Muscle of back (tissue), 13 donors: Measurements from ENCODE around the gene CNIH2. TPM values are rescaled to one million over a fixed set of nuclear protein-coding genes. Genes with fewer than 3 reads are reported as not detected.
"Not testable (repeated sequence)": the region's sequence is repeated elsewhere in the genome, so short reads cannot be mapped to it uniquely, and the experiment has no call there.

Source experiments
- DNase-seq, 3 donors: peaks; one replicate each; pipeline versions ENCODE4 v3.0.0 to v3.0.0-alpha.2; 2013
- long read RNA-seq, 9 donors: transcript quantifications; one replicate each; lab custom pipeline, GENCODE V29; 2026
- polyA plus RNA-seq, 10 donors: library from polyadenylated mRNA; unstranded; fragments of 120-200 nt; gene quantifications; one replicate each; pipeline ENCODE4 v1.2.1, GENCODE V29; 2013; ENCODE audit not compliant: insufficient read length in 10 of 10

CNIH2 gene
- polyA plus RNA-seq: 1 to 10 TPM; 2.2 to 5.3 (median 3.9) TPM
- long read RNA-seq, donor 1: 0 reads
- long read RNA-seq, donor 2, partial matches to known transcripts: 0 of 2 reads
- long read RNA-seq, donor 2, other reads (novel, unspliced or antisense): 0 of 2 reads
- long read RNA-seq, donor 3: 0 reads
- long read RNA-seq, donor 4, partial matches to known transcripts: 0 of 1 reads
- long read RNA-seq, donor 4, other reads (novel, unspliced or antisense): 0 of 1 reads
- long read RNA-seq, donor 5, partial matches to known transcripts: 0 of 4 reads
- long read RNA-seq, donor 5, other reads (novel, unspliced or antisense): 0 of 4 reads
- long read RNA-seq, donor 6, partial matches to known transcripts: 0 of 1 reads
- long read RNA-seq, donor 6, other reads (novel, unspliced or antisense): 0 of 1 reads
- long read RNA-seq, donor 7, partial matches to known transcripts: 0 of 1 reads
- long read RNA-seq, donor 7, other reads (novel, unspliced or antisense): 0 of 1 reads
- long read RNA-seq, donor 8, partial matches to known transcripts: 0 of 2 reads
- long read RNA-seq, donor 8, other reads (novel, unspliced or antisense): 0 of 2 reads
- long read RNA-seq, donor 9: 0 reads

DNA sequence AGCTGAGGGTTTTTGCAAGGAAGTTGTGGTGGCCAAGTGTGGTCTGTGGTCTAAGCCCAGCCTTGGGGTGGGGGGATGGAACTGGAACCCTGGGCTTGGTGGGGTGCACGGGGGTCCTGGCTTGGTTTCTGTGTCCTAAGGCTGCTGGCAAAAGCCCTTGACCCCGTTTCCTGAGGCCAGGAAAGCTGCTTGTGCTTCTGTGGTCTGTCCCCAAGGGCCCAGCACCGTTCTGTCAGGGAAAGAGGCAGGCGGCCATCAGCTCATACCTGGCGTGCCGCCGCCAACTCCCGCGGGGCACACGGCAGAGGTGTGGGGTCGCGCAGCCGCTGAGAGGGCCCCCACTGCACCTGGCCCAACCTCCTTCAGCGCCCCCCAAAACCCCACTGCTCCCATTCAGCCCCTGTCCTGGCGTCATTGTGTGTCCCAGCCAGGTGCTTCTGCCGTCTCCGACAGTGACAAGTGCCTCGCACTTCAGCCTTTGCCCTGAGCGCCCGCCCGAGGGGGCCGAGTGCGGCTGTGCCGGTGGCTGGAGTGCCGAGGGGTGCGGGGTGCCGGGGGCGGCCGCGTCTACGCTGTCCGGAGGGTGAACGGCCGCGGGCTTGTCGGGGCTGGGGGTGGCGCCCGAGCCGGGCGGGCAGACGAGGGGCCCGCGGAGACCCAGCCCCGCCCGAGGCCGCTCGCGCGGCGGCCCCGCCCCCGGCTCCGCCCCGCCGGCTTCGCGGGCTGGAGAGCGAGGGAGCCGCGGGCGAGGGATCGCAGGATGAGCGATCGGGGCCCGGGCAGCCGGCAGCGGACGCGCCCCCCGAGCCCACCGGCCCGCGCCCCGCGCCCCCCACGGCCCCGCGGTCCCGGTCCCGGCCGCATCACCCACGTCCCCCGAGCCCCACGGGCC lies at the start of gene CNIH2:
Gene CNIH2, plus strand, starts transcription at position 705 of the 892 bp plus-strand sequence. CDS start 282 bp downstream, outside the sequence.
- DNase-seq: peak in 1 of 3 donors; percentile 62

- DNase-seq: no peak
Observed at GRCh38 chr11:66228521-66228920, 49.5 kb upstream of the CNIH2 start.

- DNase-seq: no peak
Observed at GRCh38 chr11:66230156-66230555, 47.8 kb upstream of the CNIH2 start.

- no peak for DNase-seq
Observed at GRCh38 chr11:66230978-66231377, 47.0 kb upstream of the CNIH2 start.

- DNase-seq: no peak
Observed at GRCh38 chr11:66231561-66231960, 46.4 kb upstream of the CNIH2 start.

DNA sequence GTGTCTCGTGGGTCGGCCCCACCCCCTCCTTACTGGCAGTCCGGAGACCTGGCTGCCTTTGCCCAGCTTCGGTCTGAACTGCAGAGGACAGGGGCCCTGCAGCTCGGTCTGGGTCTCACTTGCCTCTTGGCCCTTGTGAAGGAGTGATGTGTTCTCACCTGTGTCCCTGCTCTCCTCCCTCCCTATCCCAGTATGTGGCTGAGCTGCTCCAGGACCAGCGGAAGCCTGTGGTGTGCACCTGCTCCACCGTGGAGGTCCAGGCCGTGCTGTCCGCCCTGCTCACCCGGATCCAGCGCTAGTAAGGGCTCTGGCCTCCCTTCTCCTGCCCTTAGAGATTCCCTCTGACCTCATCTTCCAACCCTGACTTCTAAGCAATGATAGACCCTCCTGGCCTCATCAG lies 45.2 kb upstream of the CNIH2 start:
- no peak for DNase-seq

DNA sequence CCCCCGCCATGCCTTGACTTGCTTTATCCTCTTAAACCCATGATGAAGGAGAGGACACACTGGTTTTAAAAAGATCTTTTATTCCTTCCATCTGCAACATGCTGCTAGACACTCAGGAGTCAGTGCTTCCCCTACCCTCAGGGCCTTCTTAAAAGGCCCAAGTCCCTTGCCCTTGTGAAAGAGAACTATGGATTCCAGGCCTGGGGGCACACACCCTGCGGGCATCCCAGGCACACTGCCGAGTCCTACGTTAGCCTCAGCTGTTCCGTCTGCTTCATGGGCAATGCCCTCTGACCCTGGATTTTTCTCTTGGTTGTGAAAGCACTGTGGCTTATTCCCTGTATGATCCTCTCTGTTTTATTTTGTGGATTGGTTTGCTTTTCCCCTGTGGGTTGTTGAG lies 44.7 kb upstream of the CNIH2 start:
- no peak for DNase-seq

- no peak for DNase-seq
Observed at GRCh38 chr11:66235141-66235540, 42.8 kb upstream of the CNIH2 start.

DNA sequence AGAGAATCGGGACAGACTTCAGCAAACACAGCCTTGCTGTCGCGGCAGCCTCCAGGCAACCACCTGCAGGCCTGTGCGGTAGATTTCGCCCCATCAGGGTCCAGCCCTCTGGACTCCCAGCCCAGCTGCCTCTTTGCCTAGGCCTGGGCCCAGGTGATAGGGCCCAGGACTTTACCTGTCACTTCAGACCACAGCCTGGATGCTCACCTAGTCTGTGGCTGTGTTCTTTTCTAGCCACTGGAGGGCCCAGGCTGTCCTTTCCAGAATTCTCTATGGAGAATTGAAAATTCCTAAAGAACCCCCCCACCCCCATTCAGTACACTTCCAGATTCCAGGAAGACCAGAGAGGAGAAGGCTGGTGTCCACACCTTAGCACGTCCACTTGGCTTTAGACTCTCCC lies 40.1 kb upstream of the CNIH2 start:
- DNase-seq: no peak

DNA sequence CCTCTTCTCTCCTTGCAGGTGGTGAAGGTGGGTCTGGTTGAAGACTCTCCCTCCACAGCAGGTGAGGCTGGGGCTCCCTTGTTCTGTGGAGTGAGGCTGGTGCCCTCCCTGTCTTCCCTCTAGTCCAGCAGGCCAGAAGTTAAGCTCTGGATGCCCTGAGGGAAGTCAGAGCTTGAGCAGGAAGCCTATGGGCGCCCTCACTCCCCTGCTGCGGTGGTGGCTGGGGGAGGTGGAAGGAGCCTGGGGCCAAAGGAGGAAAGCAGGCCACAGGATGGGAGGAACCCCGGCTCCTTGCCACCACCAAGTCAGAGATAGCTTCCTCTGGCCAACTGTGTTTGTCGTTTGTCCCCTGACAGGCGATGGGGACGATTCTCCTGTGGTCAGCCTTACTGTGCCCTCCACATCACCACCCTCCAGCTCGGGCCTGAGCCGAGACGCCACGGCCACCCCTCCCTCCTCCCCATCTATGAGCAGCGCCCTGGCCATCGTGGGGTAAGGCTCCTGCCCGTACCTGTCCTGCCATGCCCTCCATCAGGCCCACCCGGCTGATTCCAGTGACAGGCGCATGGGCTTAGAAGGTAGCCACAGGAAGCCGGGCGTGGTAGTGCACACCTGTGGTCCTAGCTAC lies 39.1 kb upstream of the CNIH2 start:
- no peak for DNase-seq

GRCh38 chr11:66239511-66239910 lies 38.5 kb upstream of the CNIH2 start:
- DNase-seq: no peak

- no peak for DNase-seq
Observed at GRCh38 chr11:66239998-66240780, 37.8 kb upstream of the CNIH2 start.

DNA sequence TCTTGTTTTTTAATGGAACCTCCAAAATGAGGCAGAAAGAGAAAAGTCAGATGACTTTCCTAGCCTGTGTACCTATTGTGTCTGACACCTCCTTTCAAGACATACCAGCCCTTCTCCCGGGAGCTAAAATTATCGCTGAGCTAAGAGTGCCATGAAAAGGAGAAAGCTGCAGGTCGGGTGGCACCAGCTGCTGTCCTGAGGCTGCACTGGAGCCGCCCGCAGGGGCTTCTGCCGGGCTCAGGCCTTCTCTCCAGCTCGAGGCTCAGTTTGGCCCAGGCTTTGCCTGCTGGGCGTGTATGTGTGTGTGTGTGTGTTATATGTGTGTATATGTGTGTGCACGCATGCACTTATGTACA lies 37.2 kb upstream of the CNIH2 start:
- peak in 1 of 3 donors; percentile 27 for DNase-seq

- no peak for DNase-seq
Observed at GRCh38 chr11:66242095-66242765, 35.7 kb upstream of the CNIH2 start.

DNA sequence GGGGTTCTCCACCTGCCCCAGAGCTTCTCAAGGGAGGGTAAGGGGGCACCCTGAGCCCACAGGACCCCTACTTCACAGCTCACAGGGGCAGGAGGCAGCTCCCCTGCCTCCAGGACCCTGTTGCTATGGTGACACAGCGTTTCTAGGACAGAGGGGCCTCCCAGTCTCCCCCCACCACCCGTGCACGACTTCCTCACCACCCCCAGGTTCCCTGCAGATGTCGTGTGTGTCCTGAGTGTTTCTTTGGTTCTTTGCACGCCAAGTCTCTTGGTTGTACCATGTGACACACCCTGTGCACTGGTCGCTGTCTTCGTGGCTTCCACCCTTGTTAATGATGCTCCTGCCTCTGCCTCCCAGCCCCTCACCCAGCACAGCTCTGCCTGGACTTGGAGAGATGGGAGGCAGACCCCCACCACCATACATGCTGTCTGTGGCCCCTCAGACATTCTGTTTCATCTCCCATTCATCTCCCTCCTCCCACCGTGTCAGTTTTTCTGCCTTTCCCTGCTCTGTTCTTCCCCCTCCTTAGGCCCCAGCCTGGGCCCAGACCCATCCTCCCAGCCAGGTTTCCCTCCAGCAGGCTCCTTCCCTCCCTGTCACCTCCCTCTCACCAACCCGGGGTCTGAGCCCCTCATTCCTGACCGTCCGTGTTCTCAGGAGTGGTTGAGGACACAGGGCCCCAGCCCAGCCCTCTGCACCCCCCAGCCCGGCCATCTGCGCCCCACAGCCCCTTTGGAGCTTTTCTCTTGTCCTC lies 34.0 kb upstream of the CNIH2 start:
- peak in 1 of 3 donors; percentile 65 for DNase-seq

- no peak for DNase-seq
Observed at GRCh38 chr11:66247295-66247694, 30.7 kb upstream of the CNIH2 start.

DNA sequence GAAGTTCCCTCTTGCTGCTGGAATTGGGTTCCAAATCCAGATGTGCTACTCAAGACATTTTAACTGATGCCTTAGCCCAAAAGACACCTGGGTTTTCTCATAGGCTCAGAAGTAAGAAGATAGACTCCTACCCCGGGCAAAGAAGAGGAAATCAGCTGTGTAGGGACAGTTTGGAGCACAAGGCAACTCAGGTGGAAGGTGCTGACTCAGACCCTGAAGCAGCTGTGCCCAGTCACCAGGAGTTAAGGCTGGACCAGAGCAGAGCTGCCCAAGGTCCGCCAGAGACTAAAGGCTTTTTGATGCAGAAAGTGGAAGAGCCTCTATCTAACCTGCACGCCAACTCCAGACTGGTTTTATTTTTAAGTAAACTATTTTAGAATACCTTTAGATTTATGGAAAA lies 30.2 kb upstream of the CNIH2 start:
- no peak for DNase-seq

- no peak for DNase-seq
Observed at GRCh38 chr11:66248903-66249302, 29.1 kb upstream of the CNIH2 start.

- DNase-seq: no peak
Observed at GRCh38 chr11:66251809-66252208, 26.2 kb upstream of the CNIH2 start.

DNA sequence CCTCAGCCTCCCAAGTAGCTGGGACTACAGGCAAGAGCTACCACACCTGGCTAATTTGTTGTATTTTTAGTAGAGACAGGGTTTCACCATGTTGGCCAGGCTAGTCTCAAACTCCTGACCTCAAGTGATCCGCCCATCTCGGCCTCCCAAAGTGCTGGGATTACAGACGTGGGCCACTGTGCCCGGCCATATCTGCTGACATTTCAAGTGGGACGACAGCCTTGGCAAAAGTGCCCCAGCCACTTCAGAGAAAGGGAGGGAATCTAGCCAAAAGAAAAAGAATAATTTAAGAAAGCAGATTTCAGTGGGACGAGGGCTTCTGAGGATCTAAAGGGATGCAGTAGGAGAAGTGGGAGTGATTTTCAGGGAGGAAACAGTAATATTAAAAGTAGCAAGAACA lies 24.9 kb upstream of the CNIH2 start:
- DNase-seq: not testable (repeated sequence)
